Measurements from ENCODE around the gene RFPL3. TPM values are rescaled to one million over a fixed set of nuclear protein-coding genes. Genes with fewer than 3 reads are reported as not detected.

The RFPL3 gene
- total and polyA plus RNA-seq, 2 experiments from 2014 or later = not detected

DNA sequence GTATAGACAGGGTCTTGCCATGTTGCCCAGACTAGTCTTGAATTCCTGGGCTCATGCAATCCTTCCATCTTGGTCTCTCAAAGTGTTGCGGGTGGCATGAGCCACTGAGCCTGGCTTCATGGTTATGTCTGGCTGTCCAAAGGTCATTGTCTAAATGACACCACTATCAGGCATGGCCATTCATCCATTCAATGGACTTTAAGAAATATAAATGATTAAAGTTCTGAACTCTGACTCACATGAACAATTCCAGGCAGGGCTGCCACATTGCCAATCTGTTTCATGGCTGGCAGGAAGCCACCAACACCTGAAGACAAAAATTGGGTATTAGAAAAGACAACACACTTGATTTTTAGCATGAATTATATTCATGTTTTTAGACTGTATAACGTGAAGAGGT, 50.3 kb downstream of the RFPL3 start (continued):
- TF ChIP-seq REST (IDR thresholded peaks at IDR 0.05; ENCODE audit: unreplicated experiment) (no peak), POLR2AphosphoS5 (IDR thresholded peaks at IDR 0.05; ENCODE audit: low read depth) (no peak), STAT1 (IDR thresholded peaks at IDR 0.05; ENCODE audit: unreplicated experiment) (no peak)

DNA sequence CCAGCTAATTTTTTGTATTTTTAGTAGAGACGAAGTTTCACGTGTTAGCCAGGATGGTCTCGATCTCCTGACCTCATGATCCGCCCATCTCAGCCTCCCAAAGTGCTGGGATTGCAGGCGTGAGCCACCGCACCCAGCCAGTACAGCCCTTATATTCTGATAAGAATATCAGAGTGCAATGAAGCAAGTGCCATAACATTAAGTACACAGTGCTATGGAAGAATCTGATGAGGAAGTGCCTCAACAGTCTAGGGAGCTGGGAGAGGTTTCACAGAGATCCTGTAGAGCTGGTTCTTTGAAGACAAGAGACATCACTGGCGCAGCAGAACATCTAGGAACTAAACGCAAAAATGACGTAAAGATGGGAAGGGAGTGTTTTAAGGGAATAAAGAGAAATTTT, 52.3 kb downstream of the RFPL3 start:
- H3K4me3 ChIP-seq = no peak overlapping the region; the same call in 1 of the 2 replicates
- H3K27me3 ChIP-seq (ENCODE audit: insufficient read depth) = no peaks in the 10 kb centered on the region
- Mint-ChIP-seq H3K4me3 (0 out of 3 replicates have a peak overlapping the region, but pooled peaks have one; percentile 96), H3K27ac (no peak overlapping the region), H3K9me3 (no peaks in the 10 kb centered on the region; the same call in 2 of the 3 replicates), H3K36me3 (ENCODE audit: low read depth) (peaks cover 39% of the 10 kb centered on the region), H3K4me1 (peaks cover 17% of the 10 kb centered on the region), H3K27me3 (ENCODE audit: insufficient read depth, low read depth, poor library complexity) (peaks cover 3% of the 10 kb centered on the region)
- no peak overlapping the region for H2AFZ ChIP-seq
- peaks cover 35% of the 10 kb centered on the region for H3K36me3 ChIP-seq (ENCODE audit: insufficient read depth)
- no peak for DNase-seq (ENCODE audit: low spot score)
- no peak for ATAC-seq
- H3K4me1 ChIP-seq (ENCODE audit: insufficient read depth) = peaks cover 6% of the 10 kb centered on the region; the same call in 1 of the 2 replicates
- H3F3A ChIP-seq (replicated peaks; ENCODE audit: low read depth) = no peaks in the 10 kb centered on the region
- no peak overlapping the region for H3K27ac ChIP-seq (ENCODE audit: low read depth)
- H4K20me1 ChIP-seq (replicated peaks; ENCODE audit: insufficient read depth) = peaks cover 15% of the 10 kb centered on the region; the same call in 1 of the 2 replicates
- H3K4me2 ChIP-seq = no peak overlapping the region
- H3K79me2 ChIP-seq (replicated peaks; ENCODE audit: insufficient read depth) = peaks cover 39% of the 10 kb centered on the region
- H3K9me2 ChIP-seq (ENCODE audit: insufficient read depth) = no peaks in the 10 kb centered on the region
- TF ChIP-seq CREB1 (CRISPR knock-in tag; IDR thresholded peaks at IDR 0.05; ENCODE audit: low read depth) = no peak
- TF ChIP-seq ZNF462 (CRISPR knock-in tag; IDR thresholded peaks at IDR 0.05) = no peak
- TF ChIP-seq ZNF114 (CRISPR knock-in tag; IDR thresholded peaks at IDR 0.05) = no peak
- TF ChIP-seq EZH2phosphoT487 (IDR thresholded peaks at IDR 0.05; ENCODE audit: unreplicated experiment) = no peak
- no peak for TF ChIP-seq ZNF331 (CRISPR knock-in tag; IDR thresholded peaks at IDR 0.05; ENCODE audit: low read depth)
- no peak for TF ChIP-seq NANOG (IDR thresholded peaks at IDR 0.05; ENCODE audit: borderline replicate concordance)
- TF ChIP-seq POLR2AphosphoS5 (IDR thresholded peaks at IDR 0.05; ENCODE audit: low read depth) = no peak
- no peak for TF ChIP-seq JUNB (IDR thresholded peaks at IDR 0.05; ENCODE audit: unreplicated experiment)
- TF ChIP-seq, protein P1, sequence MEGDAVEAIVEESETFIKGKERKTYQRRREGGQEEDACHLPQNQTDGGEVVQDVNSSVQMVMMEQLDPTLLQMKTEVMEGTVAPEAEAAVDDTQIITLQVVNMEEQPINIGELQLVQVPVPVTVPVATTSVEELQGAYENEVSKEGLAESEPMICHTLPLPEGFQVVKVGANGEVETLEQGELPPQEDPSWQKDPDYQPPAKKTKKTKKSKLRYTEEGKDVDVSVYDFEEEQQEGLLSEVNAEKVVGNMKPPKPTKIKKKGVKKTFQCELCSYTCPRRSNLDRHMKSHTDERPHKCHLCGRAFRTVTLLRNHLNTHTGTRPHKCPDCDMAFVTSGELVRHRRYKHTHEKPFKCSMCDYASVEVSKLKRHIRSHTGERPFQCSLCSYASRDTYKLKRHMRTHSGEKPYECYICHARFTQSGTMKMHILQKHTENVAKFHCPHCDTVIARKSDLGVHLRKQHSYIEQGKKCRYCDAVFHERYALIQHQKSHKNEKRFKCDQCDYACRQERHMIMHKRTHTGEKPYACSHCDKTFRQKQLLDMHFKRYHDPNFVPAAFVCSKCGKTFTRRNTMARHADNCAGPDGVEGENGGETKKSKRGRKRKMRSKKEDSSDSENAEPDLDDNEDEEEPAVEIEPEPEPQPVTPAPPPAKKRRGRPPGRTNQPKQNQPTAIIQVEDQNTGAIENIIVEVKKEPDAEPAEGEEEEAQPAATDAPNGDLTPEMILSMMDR (conservative IDR thresholded peaks at IDR 0.05; ENCODE audit: low read depth in 2 of 2) = no peak
- no peak for TF ChIP-seq EZH2 (IDR thresholded peaks at IDR 0.05; ENCODE audit: low read depth, unreplicated experiment)
- no peak for TF ChIP-seq STAT1 (IDR thresholded peaks at IDR 0.05; ENCODE audit: unreplicated experiment)
- TF ChIP-seq ETS1 (IDR thresholded peaks at IDR 0.05) = no peak

Data from GM23338 (cell line).